Measurements from ENCODE around the gene CABCOCO1. TPM values are rescaled to one million over a fixed set of nuclear protein-coding genes. Genes with fewer than 3 reads are reported as not detected.
"Not testable (repeated sequence)": the region's sequence is repeated elsewhere in the genome, so short reads cannot be mapped to it uniquely, and the experiment has no call there.

Gene CABCOCO1
- total RNA-seq, 1 donor from 2014 or later, result not detected

DNA sequence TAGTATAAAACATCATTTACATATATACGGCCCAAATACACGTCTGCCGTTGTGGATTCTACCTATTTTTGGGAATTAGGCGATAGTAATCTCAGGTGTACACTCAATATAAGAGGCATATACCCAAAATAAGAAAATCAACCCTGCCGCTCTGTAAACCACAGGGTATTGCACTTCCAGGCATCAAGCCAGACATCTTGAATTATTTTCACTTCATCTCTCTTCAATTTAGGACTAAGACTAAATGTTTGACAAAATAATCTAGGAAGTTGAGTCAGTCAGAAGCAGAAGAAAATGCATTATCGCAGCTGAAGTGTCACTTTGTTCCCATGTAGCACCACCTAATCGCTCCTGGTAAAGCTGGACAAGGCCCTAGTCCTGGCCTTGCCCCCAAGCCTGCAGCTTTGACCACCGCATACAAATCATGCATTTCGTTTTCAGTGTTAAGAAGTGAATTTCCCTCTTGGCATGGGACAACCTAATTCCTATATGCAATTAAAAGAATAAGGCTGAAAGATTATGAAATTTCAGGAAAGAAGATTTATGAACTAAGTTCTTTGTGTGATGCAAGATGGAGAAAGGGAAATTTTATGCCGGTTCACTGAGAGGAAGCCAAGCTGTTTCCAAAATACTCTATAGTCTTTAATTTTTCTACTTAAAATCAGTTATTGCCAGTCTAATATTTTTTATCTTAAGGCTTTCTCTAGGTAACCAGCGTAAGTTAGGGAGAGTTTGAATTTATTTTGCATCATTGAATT lies 26.0 kb downstream of the CABCOCO1 start:
- no peaks in the 10 kb centered on the region for H3K36me3 Mint-ChIP-seq (ENCODE audit: low read depth)
- POLR2A ChIA-PET, result no interaction called here
- CTCF ChIA-PET, result no interaction called here
- no peak for ATAC-seq (ENCODE audit: low read depth)
- no peak overlapping the region for H3K4me3 Mint-ChIP-seq
- no peaks in the 10 kb centered on the region for H3K4me1 Mint-ChIP-seq
- no peak overlapping the region for H3K27ac Mint-ChIP-seq
- H3K9me3 Mint-ChIP-seq, result peaks cover 4% of the 10 kb centered on the region
- TF ChIP-seq, protein P1, sequence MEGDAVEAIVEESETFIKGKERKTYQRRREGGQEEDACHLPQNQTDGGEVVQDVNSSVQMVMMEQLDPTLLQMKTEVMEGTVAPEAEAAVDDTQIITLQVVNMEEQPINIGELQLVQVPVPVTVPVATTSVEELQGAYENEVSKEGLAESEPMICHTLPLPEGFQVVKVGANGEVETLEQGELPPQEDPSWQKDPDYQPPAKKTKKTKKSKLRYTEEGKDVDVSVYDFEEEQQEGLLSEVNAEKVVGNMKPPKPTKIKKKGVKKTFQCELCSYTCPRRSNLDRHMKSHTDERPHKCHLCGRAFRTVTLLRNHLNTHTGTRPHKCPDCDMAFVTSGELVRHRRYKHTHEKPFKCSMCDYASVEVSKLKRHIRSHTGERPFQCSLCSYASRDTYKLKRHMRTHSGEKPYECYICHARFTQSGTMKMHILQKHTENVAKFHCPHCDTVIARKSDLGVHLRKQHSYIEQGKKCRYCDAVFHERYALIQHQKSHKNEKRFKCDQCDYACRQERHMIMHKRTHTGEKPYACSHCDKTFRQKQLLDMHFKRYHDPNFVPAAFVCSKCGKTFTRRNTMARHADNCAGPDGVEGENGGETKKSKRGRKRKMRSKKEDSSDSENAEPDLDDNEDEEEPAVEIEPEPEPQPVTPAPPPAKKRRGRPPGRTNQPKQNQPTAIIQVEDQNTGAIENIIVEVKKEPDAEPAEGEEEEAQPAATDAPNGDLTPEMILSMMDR (IDR thresholded peaks at IDR 0.05), result no peak
- intact Hi-C loops (cut with micrococcal nuclease), result no loop called here
- peaks cover 19% of the 10 kb centered on the region for H3K27me3 Mint-ChIP-seq
- DNase-seq, result no peak

DNA sequence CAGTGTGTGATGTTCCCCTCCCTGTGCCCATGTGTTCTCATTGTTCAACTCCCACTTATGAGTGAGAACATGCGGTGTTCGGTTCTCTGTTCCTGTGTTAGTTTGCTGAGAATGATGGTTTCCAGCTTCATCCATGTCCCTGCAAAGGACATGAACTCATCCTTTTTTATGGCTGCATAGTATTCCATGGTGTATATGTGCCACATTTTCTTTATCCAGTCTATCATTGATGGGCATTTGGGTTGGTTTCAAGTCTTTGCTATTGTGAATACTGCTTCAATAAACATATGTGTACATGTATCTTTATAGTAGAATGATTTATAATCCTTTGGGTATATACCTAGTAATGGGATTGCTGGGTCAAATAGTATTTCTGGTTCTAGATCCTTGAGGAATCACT lies 28.9 kb downstream of the CABCOCO1 start:
- CTCF ChIA-PET; DNase-seq; H3K9me3 Mint-ChIP-seq; intact Hi-C loops (cut with micrococcal nuclease); POLR2A ChIA-PET; H3K4me1 Mint-ChIP-seq; H3K27ac Mint-ChIP-seq; ATAC-seq (ENCODE audit: low read depth); H3K4me3 Mint-ChIP-seq; H3K36me3 Mint-ChIP-seq (ENCODE audit: low read depth): not testable (repeated sequence)
- H3K27me3 Mint-ChIP-seq, result peaks cover 19% of the 10 kb centered on the region

DNA sequence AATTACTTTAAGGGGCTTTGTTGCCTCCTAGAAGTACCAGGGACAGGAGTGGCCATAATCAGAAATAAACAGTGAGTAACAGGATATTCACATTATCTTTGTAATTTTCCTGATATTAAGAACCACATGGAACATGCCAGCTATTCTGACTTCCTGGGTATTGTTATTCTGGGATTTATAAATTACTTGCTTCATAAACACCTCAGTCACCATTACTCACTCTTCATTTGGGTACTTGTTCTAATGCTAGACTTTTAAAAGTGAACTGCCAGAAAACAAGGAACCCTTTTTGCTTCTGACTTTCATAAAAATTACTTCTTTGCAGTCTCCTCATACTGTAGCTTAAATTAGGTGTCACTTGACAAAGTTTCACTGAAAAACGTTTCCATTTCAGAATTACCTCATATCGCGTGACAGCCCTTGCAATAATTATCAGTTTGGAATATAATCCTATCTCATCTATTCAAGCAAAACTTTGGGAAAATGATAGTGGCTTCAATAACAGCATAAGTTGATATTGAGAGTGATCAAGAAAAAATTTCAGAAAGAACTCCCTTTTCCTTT lies 29.8 kb downstream of the CABCOCO1 start:
- peaks cover 4% of the 10 kb centered on the region for H3K9me3 Mint-ChIP-seq
- no peak overlapping the region for H3K27ac Mint-ChIP-seq
- no peak overlapping the region for H3K4me3 Mint-ChIP-seq
- no peak for ATAC-seq (ENCODE audit: low read depth)
- peaks cover 20% of the 10 kb centered on the region for H3K27me3 Mint-ChIP-seq
- H3K4me1 Mint-ChIP-seq, result no peaks in the 10 kb centered on the region
- TF ChIP-seq, protein P1 (IDR thresholded peaks at IDR 0.05), result no peak
- CTCF ChIA-PET, result no interaction called here
- intact Hi-C loops (cut with micrococcal nuclease), result no loop called here
- no peaks in the 10 kb centered on the region for H3K36me3 Mint-ChIP-seq (ENCODE audit: low read depth)
- POLR2A ChIA-PET, result no interaction called here
- no peak for DNase-seq

- intact Hi-C loops (cut with micrococcal nuclease), result no loop called here
- ChIA-PET CTCF (no interaction called here), POLR2A (no interaction called here)
- no peak overlapping the region for H3K4me3 Mint-ChIP-seq
- H3K36me3 Mint-ChIP-seq (ENCODE audit: low read depth), result no peaks in the 10 kb centered on the region
- H3K9me3 Mint-ChIP-seq, result no peaks in the 10 kb centered on the region
- peaks cover 1% of the 10 kb centered on the region for H3K27me3 Mint-ChIP-seq
- no peaks in the 10 kb centered on the region for H3K4me1 Mint-ChIP-seq
- DNase-seq (no peak), ATAC-seq (ENCODE audit: low read depth) (no peak)
- H3K27ac Mint-ChIP-seq, result no peak overlapping the region
- TF ChIP-seq, protein P1 (IDR thresholded peaks at IDR 0.05), result no peak
These were observed 36.4 kb downstream of the CABCOCO1 start for GRCh38 chr10:61698968-61699655.

- Mint-ChIP-seq H3K27ac (no peak overlapping the region), H3K4me3 (no peak overlapping the region), H3K4me1 (no peaks in the 10 kb centered on the region), H3K9me3 (no peaks in the 10 kb centered on the region), H3K36me3 (ENCODE audit: low read depth) (no peaks in the 10 kb centered on the region), H3K27me3 (peaks cover 1% of the 10 kb centered on the region)
- TF ChIP-seq, protein P1 (IDR thresholded peaks at IDR 0.05), result no peak
- CTCF ChIA-PET, result no interaction called here
- POLR2A ChIA-PET, result no interaction called here
- ATAC-seq (ENCODE audit: low read depth), result no peak
- intact Hi-C loops (cut with micrococcal nuclease), result no loop called here
- no peak for DNase-seq
These were observed 38.5 kb downstream of the CABCOCO1 start for GRCh38 chr10:61701055-61701705.

Data from activated B cell treated with CpG ODN at 0.5 μM for 24 hours (primary cell).